DOHH2 (cell line): ENCODE data around the gene RCOR3.
A peak's percentile ranks its signal among the peaks of the same experiment; 100 is the strongest.

Source experiments
- H3F3A ChIP-seq: fragments of 200-600 bp; sonication (generic), shearing (Covaris generic); 2 replicates; pipeline ENCODE4 v1.6.0; 2016; ENCODE audit warnings: antibody characterized with exemption, mild to moderate bottlenecking; ENCODE audit not compliant: control insufficient read depth, insufficient read depth
- H3K27ac ChIP-seq: fragments of 200-600 bp; sonication (generic); 2 replicates; pipeline ENCODE4 v1.5.1; 2014; ENCODE audit warnings: low read depth, mild to moderate bottlenecking, low read length, moderate library complexity
- H3K27me3 ChIP-seq: fragments of 200-600 bp; sonication (generic); 2 replicates; pipeline ENCODE4 v1.6.1; 2014; ENCODE audit warnings: mild to moderate bottlenecking, low read length, mixed read lengths; ENCODE audit not compliant: control insufficient read depth
- H3K36me3 ChIP-seq: fragments of 200-600 bp; sonication (generic); 2 replicates; pipeline ENCODE4 v1.6.1; 2014; ENCODE audit warnings: mild to moderate bottlenecking, low read length, moderate library complexity, mixed read lengths; ENCODE audit not compliant: control insufficient read depth
- H3K4me1 ChIP-seq: fragments of 200-600 bp; sonication (generic); 2 replicates; pipeline ENCODE4 v1.6.1; 2014; ENCODE audit warnings: mild to moderate bottlenecking, low read length, mixed read lengths; ENCODE audit not compliant: control insufficient read depth
- H3K4me2 ChIP-seq: fragments of 200-600 bp; sonication (generic); 2 replicates; pipeline ENCODE4 v1.6.0; 2014; ENCODE audit warnings: mild to moderate bottlenecking, low read length, moderate library complexity
- H3K4me3 ChIP-seq: fragments of 200-600 bp; sonication (generic); 2 replicates; pipeline ENCODE4 v1.5.1; 2014; ENCODE audit warnings: mild to moderate bottlenecking, low read length, mixed read lengths
- H3K79me2 ChIP-seq: fragments of 200-600 bp; sonication (generic); 2 replicates; pipeline ENCODE4 v1.6.1; 2014; ENCODE audit warnings: mild to moderate bottlenecking, low read length, mixed read lengths; ENCODE audit not compliant: control insufficient read depth
- H3K9me2 ChIP-seq: fragments of 200-600 bp; sonication (generic); replicated peaks from 2 replicates; pipeline ENCODE4 v1.6.1; 2014; ENCODE audit warnings: mild to moderate bottlenecking, low read length, mixed read lengths; ENCODE audit not compliant: control insufficient read depth
- H3K9me3 ChIP-seq: fragments of 200-600 bp; sonication (generic); 2 replicates; pipeline ENCODE4 v1.6.1; 2014; ENCODE audit warnings: antibody characterized with exemption, low read length, mixed read lengths; ENCODE audit not compliant: control insufficient read depth, insufficient read depth
- H4K20me1 ChIP-seq: fragments of 200-600 bp; sonication (generic); 2 replicates; pipeline ENCODE4 v1.6.0; 2014; ENCODE audit warnings: low read depth, mild to moderate bottlenecking, antibody characterized with exemption, low read length, moderate library complexity; ENCODE audit not compliant: control insufficient read depth, insufficient read depth
- CTCF ChIP-seq: fragments of 200-600 bp; sonication (generic); IDR thresholded peaks from one replicate; pipeline ENCODE4 v1.5.1; 2014; ENCODE audit warnings: antibody characterized with exemption, mild to moderate bottlenecking, low read depth, low read length; ENCODE audit not compliant: poor library complexity, severe bottlenecking
- EZH2phosphoT487 ChIP-seq: fragments of 200-600 bp; sonication (generic); IDR thresholded peaks from 2 replicates; pipeline ENCODE4 v1.6.1; 2017; ENCODE audit warnings: borderline replicate concordance, mild to moderate bottlenecking, antibody characterized with exemption, low read length, moderate library complexity, mixed read lengths

Gene RCOR3

GRCh38 chr1:211258756-211259637 is at the start of gene RCOR3:
RCOR3 (plus strand) TSS chr1:211259366; CDS start chr1:211259561, 195 bp downstream.
- Histone ChIP-seq H3K9me2 (no peaks in the 10 kb centered on the region), H3K9me3 (no peaks in the 10 kb centered on the region), H3K27ac (peak within 1 kb of the TSS; percentile 97), H3F3A (peaks cover 9% of the 10 kb centered on the region; the same call in 1 of the 2 replicates), H3K4me3 (peak within 1 kb of the TSS; percentile 96), H3K4me1 (peaks cover 18% of the 10 kb centered on the region), H4K20me1 (no peaks in the 10 kb centered on the region), H3K36me3 (peaks cover 22% of the 10 kb centered on the region), H3K27me3 (no peaks in the 10 kb centered on the region), H3K79me2 (peaks cover 52% of the 10 kb centered on the region), H3K4me2 (peak within 1 kb of the TSS; percentile 83)
- TF ChIP-seq CTCF (peak; percentile 66), EZH2phosphoT487 (no peak)

DNA sequence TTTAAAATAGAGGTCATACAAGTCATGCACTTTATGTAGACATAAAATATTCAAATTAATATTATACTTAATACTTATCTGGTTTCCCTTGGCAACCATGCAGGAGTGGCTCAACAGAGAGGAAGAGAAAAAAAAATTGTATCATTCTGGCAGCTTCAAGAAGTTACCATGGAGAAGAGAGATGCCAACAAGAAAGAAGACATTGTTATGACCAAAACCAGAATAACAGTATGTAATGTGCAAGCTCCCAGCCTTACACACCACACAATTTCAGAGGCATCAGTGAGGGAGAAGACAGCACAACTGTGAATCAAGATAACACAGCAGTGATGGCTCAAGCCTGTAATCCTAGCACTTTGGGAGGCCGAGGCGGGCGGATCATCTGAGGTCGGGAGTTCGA is 49.1 kb upstream of the RCOR3 start:
- no peak for TF ChIP-seq CTCF
- TF ChIP-seq EZH2phosphoT487: no peak
- H4K20me1 ChIP-seq: no peaks in the 10 kb centered on the region
- no peak overlapping the region for H3K4me3 ChIP-seq
- no peak overlapping the region for H3K4me2 ChIP-seq
- H3K9me3 ChIP-seq: no peaks in the 10 kb centered on the region; the same call in 1 of the 2 replicates
- no peaks in the 10 kb centered on the region for H3K4me1 ChIP-seq
- no peaks in the 10 kb centered on the region for H3K9me2 ChIP-seq
- H3K27me3 ChIP-seq: no peaks in the 10 kb centered on the region
- H3K79me2 ChIP-seq: no peaks in the 10 kb centered on the region
- H3F3A ChIP-seq: no peaks in the 10 kb centered on the region
- H3K27ac ChIP-seq: no peak overlapping the region
- no peaks in the 10 kb centered on the region for H3K36me3 ChIP-seq

- H3K27ac ChIP-seq: no peak overlapping the region
- no peaks in the 10 kb centered on the region for H4K20me1 ChIP-seq
- H3F3A ChIP-seq: no peaks in the 10 kb centered on the region
- no peaks in the 10 kb centered on the region; the same call in 1 of the 2 replicates for H3K27me3 ChIP-seq
- no peak overlapping the region for H3K4me3 ChIP-seq
- no peaks in the 10 kb centered on the region for H3K36me3 ChIP-seq
- no peaks in the 10 kb centered on the region for H3K9me2 ChIP-seq
- TF ChIP-seq CTCF (no peak), EZH2phosphoT487 (no peak)
- no peak overlapping the region for H3K4me2 ChIP-seq
- H3K79me2 ChIP-seq: no peaks in the 10 kb centered on the region
- H3K4me1 ChIP-seq: no peaks in the 10 kb centered on the region
- no peaks in the 10 kb centered on the region; the same call in 1 of the 2 replicates for H3K9me3 ChIP-seq
Observed at GRCh38 chr1:211210965-211211364, 48.2 kb upstream of the RCOR3 start.
